GM19455 (cell line): ENCODE data around the gene RELL2.
A peak's percentile ranks its signal among the peaks of the same experiment; 100 is the strongest.
"Not testable (repeated sequence)": the region's sequence is repeated elsewhere in the genome, so short reads cannot be mapped to it uniquely, and the experiment has no call there.

ENCODE experiments used
- ATAC-seq: cut with Tn5 transposase; IDR thresholded peaks from one replicate; pipeline ENCODE4 v1.9.1; 2021; ENCODE audit not compliant: unreplicated experiment

RELL2 gene

GRCh38 chr5:141636413-141637122, at the start of gene RELL2, which contains the start of gene HDAC3:
RELL2 (plus strand) TSS chr5:141636997; CDS start chr5:141638226, 1,229 bp downstream.
HDAC3 (minus strand) TSS chr5:141636849; CDS start chr5:141636790, 59 bp downstream.
- peak; percentile 74 for ATAC-seq

- ATAC-seq = no peak
These were observed 46.7 kb upstream of the RELL2 start for GRCh38 chr5:141590127-141590526.

- no peak for ATAC-seq
These were observed 39.9 kb upstream of the RELL2 start for GRCh38 chr5:141596867-141597266.

- ATAC-seq = no peak
These were observed 39.4 kb upstream of the RELL2 start for GRCh38 chr5:141597394-141597793.

- no peak for ATAC-seq
These were observed 39.0 kb upstream of the RELL2 start for GRCh38 chr5:141597814-141598213.

- no peak for ATAC-seq
These were observed 38.1 kb upstream of the RELL2 start for GRCh38 chr5:141598391-141599345.

GRCh38 chr5:141602606-141603005, 34.2 kb upstream of the RELL2 start:
- no peak for ATAC-seq

GRCh38 chr5:141603923-141604717, 32.7 kb upstream of the RELL2 start:
- no peak for ATAC-seq

- peak; percentile 97 for ATAC-seq
These were observed 31.1 kb upstream of the RELL2 start for GRCh38 chr5:141605523-141606277.

- ATAC-seq = no peak
These were observed 28.8 kb upstream of the RELL2 start for GRCh38 chr5:141608046-141608445.

GRCh38 chr5:141608557-141608956, 28.2 kb upstream of the RELL2 start:
- ATAC-seq = no peak

GRCh38 chr5:141609044-141609443, 27.8 kb upstream of the RELL2 start:
- no peak for ATAC-seq

- not testable (repeated sequence) for ATAC-seq
These were observed 26.9 kb upstream of the RELL2 start for GRCh38 chr5:141609921-141610320.

GRCh38 chr5:141611289-141611688, 25.5 kb upstream of the RELL2 start:
- no peak for ATAC-seq

- ATAC-seq = no peak
These were observed 23.5 kb upstream of the RELL2 start for GRCh38 chr5:141613344-141613743.

GRCh38 chr5:141615991-141616720, 20.6 kb upstream of the RELL2 start:
- no peak for ATAC-seq

- no peak for ATAC-seq
These were observed 19.7 kb upstream of the RELL2 start for GRCh38 chr5:141617128-141617527.

- ATAC-seq = no peak
These were observed 19.1 kb upstream of the RELL2 start for GRCh38 chr5:141617682-141618029.

GRCh38 chr5:141618030-141618803, 18.6 kb upstream of the RELL2 start:
- peak; percentile 37 for ATAC-seq
